Non-pigmented ciliary epithelial cell (primary cell): ENCODE measurements around the gene TMEM108.

ENCODE experiments used
- DNase-seq: peaks from one replicate; pipeline ENCODE4 v3.0.0-alpha.2; 2010; ENCODE audit warnings: low read depth

TMEM108 gene

DNA sequence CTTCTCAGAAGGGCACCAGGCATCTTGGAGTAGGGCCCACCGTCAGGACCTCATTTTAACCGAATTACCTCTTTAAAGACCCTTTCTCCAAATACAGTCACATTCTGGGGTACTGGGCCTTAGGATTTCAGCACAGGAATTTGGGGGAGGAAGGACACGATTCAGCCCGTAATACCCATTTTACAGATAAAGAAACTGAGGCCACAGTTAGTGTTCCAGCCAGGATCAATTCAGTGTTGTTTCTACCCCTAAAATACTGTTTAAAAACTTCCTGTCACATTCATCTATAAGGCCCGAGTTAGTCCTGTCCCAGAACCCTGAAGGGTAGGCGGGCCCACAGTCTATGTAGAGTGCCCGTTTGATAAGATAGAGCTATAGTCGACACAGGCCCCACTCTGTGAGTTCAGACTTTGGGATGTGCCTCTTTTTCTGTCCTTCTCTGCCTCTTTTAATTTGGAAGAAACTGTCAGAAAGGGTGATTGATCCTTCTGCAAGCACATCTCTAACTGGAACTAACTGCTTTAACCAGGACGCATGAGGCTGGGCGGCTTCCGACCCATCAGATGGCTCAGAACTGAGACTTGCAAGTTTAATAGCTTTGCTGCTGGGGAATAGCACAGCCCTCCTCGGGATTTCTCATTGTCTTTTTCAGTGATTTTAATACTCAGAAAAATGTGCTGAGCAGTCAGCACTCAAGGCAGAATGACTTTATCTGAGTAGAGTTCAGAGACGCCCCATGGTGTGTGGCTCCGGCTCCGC, 381.1 kb downstream of the TMEM108 start:
- no peak for DNase-seq

DNA sequence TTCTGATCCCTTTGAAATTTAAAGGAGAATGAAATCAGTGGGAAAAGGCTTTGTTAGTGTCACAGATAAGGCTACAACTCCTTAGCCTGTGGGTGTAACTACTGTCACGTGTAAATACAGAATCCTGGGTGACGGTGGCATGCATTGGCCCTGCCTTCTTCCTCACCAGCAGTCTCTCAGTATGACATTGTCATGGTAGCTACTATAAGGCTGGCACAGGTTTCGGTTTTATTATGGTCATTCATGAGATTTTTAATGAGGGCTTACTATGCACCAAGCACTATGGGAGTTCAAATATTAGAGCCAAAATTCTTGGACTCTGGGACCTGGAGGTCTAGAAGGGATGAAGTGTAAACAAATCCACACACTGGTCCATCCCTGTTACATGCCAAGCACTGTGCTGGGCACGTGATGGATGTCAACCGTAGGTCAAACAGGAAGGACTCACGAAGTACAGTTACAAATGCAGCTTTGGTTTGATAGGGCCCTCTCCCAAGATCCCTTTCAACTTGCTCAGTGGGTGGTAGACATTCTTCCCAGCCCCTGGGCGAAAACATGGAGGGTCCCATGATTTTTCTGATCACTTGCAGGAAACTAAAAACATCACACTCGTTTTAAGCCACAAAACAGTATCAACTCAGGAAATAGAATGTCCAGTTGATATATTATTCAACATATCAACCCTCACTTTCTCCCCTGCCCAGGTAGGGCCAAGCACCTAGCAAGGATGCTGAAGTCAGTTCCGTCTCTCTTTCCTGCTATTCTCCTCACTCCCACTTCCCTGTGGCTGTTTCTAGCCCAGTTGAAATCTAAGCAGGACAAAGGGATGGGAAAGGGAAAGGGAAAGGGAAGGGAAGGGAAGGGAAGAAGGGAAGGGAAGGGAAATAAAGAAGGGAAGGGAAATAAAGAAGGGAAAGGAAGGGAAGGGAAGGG, 387.0 kb downstream of the TMEM108 start:
- no peak for DNase-seq

DNA sequence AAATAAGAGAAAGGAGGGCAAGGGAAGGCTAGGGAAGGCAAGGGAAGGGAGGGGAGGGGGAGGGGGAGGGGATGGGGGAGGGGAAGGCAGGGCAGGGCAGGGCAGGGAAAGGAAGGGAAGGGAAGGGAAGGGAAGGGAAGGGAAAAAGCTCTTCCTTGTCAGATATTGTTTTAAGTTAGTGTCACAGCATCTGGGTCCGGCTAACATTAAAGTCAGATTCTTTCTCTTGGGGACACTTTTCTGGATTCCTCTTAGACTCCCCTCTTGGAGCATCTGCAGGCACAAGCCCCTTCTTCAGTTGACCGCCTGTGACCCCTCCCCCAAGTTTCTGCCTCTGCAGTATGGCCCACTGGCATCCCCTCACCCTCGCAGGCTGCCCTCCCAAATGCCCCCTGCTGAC, 387.7 kb downstream of the TMEM108 start:
- DNase-seq = no peak

DNA sequence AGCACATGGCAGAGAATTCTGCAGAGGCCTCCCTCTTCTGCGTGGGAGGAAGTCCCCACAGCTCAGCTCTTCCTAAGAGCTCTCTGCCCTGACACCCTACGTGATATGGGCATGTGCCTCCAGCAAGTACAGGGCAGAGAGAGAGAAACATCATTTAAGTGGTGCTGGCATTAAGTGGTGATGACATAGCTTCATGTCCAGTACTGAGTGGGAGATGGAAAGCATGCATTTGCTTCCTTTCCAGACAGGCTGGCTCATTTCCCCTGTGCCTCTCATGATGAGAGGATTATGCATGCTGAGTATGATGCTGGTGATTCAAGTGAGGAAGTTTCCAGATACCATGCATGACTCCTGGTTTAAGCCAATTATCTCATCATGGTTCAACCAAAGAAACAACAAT, 388.5 kb downstream of the TMEM108 start:
- DNase-seq = peak; percentile 46

GRCh38 chr3:133428552-133428951, 390.4 kb downstream of the TMEM108 start:
- DNase-seq = no peak

DNA sequence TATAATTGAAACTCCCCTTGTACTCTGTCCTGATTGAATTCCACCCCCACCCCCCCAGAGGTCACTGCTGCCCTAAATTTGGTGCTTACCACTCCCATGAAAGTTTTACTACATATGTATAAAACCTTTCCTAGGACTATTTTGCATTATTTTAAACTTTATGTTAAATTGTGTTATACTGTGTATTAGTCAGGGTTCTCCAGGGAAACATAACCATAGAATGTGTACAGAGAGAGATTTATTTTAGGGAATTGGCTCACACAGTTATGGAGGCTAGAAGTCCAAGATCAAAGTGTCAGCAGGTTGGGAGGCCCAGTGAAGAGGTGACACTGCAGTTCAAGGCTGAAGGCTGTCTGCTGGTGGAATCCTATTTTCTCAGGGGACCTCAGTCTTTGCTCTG, 390.9 kb downstream of the TMEM108 start:
- no peak for DNase-seq

DNA sequence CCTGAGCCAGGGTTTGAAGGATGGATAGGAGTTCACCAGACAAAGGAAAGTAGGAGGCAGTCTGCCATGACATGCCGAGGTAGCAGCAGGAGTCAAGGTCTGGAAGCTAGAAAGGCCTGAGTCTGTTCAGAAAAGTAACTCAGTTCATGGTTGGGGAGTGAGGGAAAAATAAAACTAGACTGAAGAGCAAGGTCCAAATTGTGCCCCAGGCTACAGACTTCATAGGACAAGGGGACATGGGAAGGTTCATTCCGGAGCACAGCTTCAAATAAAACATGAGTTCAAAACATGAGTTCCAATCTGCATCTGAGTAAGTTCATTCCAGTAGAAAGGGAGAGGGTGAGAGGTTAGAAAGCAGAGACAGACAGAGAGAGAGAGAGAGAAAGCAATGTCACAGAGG, 401.4 kb downstream of the TMEM108 start:
- DNase-seq = no peak

DNA sequence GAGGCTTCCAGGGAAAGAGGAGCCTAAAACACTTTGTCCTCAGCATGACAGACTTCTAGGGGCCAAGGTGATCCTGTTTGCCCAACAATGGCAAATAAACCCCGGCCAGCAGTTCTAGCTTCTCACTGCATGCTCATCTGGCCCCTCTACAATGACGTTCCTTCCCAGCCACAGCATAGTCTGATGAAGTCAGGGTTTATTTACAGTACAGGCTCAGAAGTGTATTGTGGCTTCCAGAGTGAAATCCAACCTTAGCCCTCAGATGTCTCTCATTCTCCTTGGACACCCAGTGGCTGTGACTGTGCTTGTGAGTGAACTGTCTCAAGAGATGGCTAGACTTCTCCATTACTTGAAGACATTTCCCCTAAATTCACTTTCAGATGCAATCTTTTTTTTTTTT, 402.5 kb downstream of the TMEM108 start:
- DNase-seq = no peak

DNA sequence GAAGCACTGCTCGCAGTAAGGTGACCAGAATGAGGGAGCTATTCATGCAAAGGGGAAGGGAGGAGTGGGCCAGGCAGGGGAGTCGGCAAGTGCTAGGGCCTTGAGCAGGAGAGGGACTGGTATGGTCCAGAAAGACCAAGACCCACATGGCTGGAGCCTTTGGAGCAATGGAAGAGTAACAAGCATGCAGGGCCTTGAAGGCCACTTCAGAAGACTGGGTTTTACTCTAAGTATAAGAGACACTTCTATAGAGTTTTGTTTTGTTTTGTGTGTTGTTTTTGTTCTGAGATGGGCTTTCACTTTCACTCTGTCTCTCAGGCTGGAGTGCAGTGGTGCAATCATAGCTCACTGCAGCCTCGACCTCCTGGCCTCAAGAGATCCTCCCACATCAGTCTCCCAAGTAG, 403.7 kb downstream of the TMEM108 start:
- DNase-seq = no peak

GRCh38 chr3:133442518-133442917, 404.3 kb downstream of the TMEM108 start:
- no peak for DNase-seq

DNA sequence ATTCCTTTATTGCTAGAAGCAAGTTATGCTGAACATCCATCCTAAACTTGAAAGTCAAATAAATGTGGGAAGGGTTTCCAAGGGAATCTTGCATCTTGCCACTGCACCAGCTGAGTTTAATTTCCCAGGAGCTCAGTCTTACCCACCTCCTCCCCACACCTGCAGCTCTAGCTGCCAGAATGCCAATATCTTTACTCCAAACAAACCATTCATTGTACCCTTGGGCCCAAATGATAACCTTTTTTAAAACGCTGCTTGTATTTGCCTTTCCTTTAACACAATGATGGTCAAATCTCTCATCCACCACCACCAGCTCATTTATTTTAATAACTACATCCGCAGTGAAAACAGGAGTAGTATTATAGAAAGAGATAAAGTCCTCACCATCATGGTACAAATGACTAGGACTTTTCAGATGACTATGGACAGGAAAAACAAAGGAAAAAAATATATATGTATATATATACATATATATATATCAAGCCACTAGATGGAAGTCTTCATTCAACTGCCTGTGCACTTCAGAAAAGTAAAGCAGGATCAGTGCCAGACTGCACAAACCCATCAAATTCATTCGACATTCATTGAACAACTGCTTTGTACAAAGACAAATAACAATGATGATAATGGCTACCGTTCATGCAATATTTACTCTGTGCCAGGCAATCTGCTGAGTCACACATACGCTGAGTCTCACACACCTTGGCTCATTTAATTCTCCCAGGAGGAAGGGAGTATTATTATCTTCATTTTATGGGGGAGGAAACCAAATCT, 405.6 kb downstream of the TMEM108 start:
- DNase-seq = no peak

GRCh38 chr3:133444423-133444774, 406.2 kb downstream of the TMEM108 start:
- DNase-seq = no peak

- DNase-seq = no peak
These were observed 406.9 kb downstream of the TMEM108 start for GRCh38 chr3:133445108-133445507.
